ENCODE measurements around the gene CLMN. TPM values are rescaled to one million over a fixed set of nuclear protein-coding genes. Genes with fewer than 3 reads are reported as not detected.

CLMN gene
- total RNA-seq, 1 experiment from 2014 or later = 8.6 TPM

DNA sequence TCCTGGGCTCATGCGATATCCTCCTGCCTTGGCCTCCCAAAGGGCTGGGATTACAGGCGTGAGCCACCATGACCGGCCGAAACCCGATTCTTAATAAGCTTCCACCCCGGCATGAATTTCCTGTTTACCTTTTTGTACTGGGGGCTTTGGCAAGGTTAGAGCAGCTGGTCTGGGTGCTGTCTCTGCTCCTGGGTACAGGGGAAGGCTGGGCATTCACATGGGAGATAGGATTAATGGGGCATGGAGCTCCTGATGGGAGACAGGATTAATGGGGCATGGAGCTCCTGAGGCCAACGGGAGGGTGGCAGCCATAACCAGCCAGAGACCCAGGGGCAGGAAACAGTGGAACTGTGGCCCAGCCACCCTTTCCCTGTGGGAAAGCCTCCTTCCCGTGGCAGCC, 92.9 kb downstream of the CLMN start:
- Histone ChIP-seq H3K27me3 (replicated peaks; ENCODE audit: insufficient read depth, low read depth, low read length, poor library complexity) (no peaks in the 10 kb centered on the region), H3K9me3 (ENCODE audit: low read depth, low read length, poor library complexity, severe bottlenecking) (no peaks in the 10 kb centered on the region), H3K4me1 (ENCODE audit: insufficient read depth, low read length, poor library complexity, severe bottlenecking) (peaks cover 16% of the 10 kb centered on the region), H3K36me3 (ENCODE audit: insufficient read depth, low read length, poor library complexity, severe bottlenecking) (no peaks in the 10 kb centered on the region), H3K4me3 (ENCODE audit: low read depth, low read length, poor library complexity, severe bottlenecking) (no peak overlapping the region), H3K27ac (ENCODE audit: low read depth, low read length, poor library complexity, severe bottlenecking) (no peak overlapping the region)
- intact Hi-C loops (cut with micrococcal nuclease; ENCODE audit: unreplicated experiment) = no loop called here
- BruUV-seq (replicated peaks) = no TSS peak
- TF ChIP-seq EZH2 (IDR thresholded peaks at IDR 0.05; ENCODE audit: borderline replicate concordance, low read depth, low read length, poor library complexity, severe bottlenecking) = no peak
- TF ChIP-seq, protein P1, sequence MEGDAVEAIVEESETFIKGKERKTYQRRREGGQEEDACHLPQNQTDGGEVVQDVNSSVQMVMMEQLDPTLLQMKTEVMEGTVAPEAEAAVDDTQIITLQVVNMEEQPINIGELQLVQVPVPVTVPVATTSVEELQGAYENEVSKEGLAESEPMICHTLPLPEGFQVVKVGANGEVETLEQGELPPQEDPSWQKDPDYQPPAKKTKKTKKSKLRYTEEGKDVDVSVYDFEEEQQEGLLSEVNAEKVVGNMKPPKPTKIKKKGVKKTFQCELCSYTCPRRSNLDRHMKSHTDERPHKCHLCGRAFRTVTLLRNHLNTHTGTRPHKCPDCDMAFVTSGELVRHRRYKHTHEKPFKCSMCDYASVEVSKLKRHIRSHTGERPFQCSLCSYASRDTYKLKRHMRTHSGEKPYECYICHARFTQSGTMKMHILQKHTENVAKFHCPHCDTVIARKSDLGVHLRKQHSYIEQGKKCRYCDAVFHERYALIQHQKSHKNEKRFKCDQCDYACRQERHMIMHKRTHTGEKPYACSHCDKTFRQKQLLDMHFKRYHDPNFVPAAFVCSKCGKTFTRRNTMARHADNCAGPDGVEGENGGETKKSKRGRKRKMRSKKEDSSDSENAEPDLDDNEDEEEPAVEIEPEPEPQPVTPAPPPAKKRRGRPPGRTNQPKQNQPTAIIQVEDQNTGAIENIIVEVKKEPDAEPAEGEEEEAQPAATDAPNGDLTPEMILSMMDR (conservative IDR thresholded peaks at IDR 0.05; ENCODE audit: low read depth, low read length) = no peak
- CTCF ChIA-PET = no interaction called here
- DNase-seq (ENCODE audit: low spot score) = no peak
- POLR2A ChIA-PET (ENCODE audit: low non-redundant PET) = no interaction called here

DNA sequence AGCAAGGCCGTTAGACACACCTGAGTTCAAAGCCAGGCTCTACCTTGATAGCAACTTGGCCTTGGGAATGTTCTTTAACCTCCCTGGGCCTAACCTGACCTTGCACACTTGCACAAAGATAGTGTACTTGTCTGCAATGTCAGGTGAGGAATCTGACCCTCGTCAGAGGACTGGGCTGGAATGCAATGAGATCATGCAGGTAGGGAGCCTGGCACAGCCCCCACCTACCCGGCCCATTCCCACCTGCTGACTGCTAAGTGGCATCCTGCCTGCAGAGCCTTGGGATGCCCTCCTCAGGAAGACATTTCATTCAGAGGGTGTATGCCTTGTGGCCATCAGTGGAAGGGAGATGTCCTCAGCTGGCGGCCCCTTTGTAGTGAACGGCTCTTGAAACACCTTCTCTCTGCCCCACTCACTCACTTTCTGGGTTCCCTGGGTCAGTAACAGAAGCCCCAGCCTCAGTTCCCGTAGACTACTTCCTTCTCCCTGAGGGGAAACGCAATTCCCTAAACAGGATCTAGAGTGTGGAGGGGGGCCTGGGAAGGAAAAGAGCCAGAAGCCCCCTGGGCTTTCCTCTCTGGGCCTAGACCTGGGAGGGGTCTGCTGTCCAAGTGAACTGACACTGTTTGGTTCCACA, 94.3 kb downstream of the CLMN start:
- ChIA-PET POLR2A (ENCODE audit: low non-redundant PET) (no interaction called here), CTCF (interaction anchor here (0.7 kb wide), 1 partner anchor 1313 kb away, joined by 5 read pairs; no protein-coding TSS in a partner anchor)
- H3K9me3 ChIP-seq (ENCODE audit: low read depth, low read length, poor library complexity, severe bottlenecking) = no peaks in the 10 kb centered on the region
- no peak overlapping the region for H3K27ac ChIP-seq (ENCODE audit: low read depth, low read length, poor library complexity, severe bottlenecking)
- H3K4me1 ChIP-seq (ENCODE audit: insufficient read depth, low read length, poor library complexity, severe bottlenecking) = peaks cover 20% of the 10 kb centered on the region
- no TSS peak for BruUV-seq (replicated peaks)
- intact Hi-C loops (cut with micrococcal nuclease; ENCODE audit: unreplicated experiment) = no loop called here
- H3K4me3 ChIP-seq (ENCODE audit: low read depth, low read length, poor library complexity, severe bottlenecking) = no peak overlapping the region
- TF ChIP-seq EZH2 (IDR thresholded peaks at IDR 0.05; ENCODE audit: borderline replicate concordance, low read depth, low read length, poor library complexity, severe bottlenecking) = no peak
- TF ChIP-seq, protein P1 (conservative IDR thresholded peaks at IDR 0.05; ENCODE audit: low read depth, low read length) = no peak
- H3K36me3 ChIP-seq (ENCODE audit: insufficient read depth, low read length, poor library complexity, severe bottlenecking) = no peaks in the 10 kb centered on the region
- no peak for DNase-seq (ENCODE audit: low spot score)
- H3K27me3 ChIP-seq (replicated peaks; ENCODE audit: insufficient read depth, low read depth, low read length, poor library complexity) = no peaks in the 10 kb centered on the region

DNA sequence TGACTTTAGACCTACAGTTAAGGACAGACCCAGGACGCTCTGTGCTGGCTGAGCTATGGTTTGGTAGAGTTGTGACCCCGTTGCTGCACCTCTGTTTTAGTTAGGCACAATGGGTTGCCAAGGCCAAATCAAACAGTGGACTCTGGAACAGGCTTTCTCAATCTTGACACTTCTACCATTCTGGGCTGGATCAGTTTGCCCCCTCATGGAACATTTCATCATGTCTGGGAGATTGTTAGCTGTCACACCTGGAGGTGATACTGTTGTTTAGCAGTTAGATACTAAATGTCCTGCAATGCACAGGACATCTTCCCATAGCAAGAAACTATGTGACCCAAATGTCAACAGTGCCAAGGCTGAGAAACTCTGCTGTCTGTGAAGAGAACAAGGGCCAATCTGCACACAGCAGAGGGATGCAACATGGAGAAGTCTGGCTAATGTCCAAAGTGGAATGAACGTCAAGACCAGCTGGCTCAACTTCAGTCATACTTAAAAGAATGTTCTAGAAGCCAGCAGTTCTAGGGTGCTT, 96.8 kb downstream of the CLMN start:
- POLR2A ChIA-PET (ENCODE audit: low non-redundant PET) = no interaction called here
- Histone ChIP-seq H3K4me1 (ENCODE audit: insufficient read depth, low read length, poor library complexity, severe bottlenecking) (peaks cover 20% of the 10 kb centered on the region), H3K9me3 (ENCODE audit: low read depth, low read length, poor library complexity, severe bottlenecking) (no peaks in the 10 kb centered on the region), H3K36me3 (ENCODE audit: insufficient read depth, low read length, poor library complexity, severe bottlenecking) (no peaks in the 10 kb centered on the region), H3K4me3 (ENCODE audit: low read depth, low read length, poor library complexity, severe bottlenecking) (no peak overlapping the region), H3K27me3 (replicated peaks; ENCODE audit: insufficient read depth, low read depth, low read length, poor library complexity) (no peaks in the 10 kb centered on the region), H3K27ac (ENCODE audit: low read depth, low read length, poor library complexity, severe bottlenecking) (peak overlapping the region; percentile 0)
- CTCF ChIA-PET = no interaction called here
- BruUV-seq (replicated peaks) = no TSS peak
- DNase-seq (ENCODE audit: low spot score) = no peak
- TF ChIP-seq EZH2 (IDR thresholded peaks at IDR 0.05; ENCODE audit: borderline replicate concordance, low read depth, low read length, poor library complexity, severe bottlenecking) = no peak
- TF ChIP-seq, protein P1 (conservative IDR thresholded peaks at IDR 0.05; ENCODE audit: low read depth, low read length) = no peak
- intact Hi-C loops (cut with micrococcal nuclease; ENCODE audit: unreplicated experiment) = no loop called here
